Effector memory CD8-positive, alpha-beta T cell (primary cell): ENCODE results near the gene BLTP3A.
"Not testable (repeated sequence)": the region's sequence is repeated elsewhere in the genome, so short reads cannot be mapped to it uniquely, and the experiment has no call there.

Experiments
- ATAC-seq: fragments of 150-1000 bp; cut with Tn5 transposase; replicated peaks from 2 replicates; pipeline ENCODE4 v1.10.0; 2021; ENCODE audit warnings: mild to moderate bottlenecking, moderate library complexity
- DNase-seq, 3 experiments: peaks; one replicate each; pipeline ENCODE4 v3.0.0; 2021
- H3K27ac Mint-ChIP-seq, 2 donors: one replicate each; pipeline ENCODE4 v1.8.0; 2022; ENCODE audit warnings: mild to moderate bottlenecking in 2 of 2, mixed read lengths in 2 of 2, moderate library complexity in 2 of 2
- H3K27me3 Mint-ChIP-seq, 2 donors: one replicate each; pipeline ENCODE4 v1.8.0; 2022; ENCODE audit warnings: mixed read lengths in 2 of 2
- H3K36me3 Mint-ChIP-seq: one replicate; pipeline ENCODE4 v1.8.0; 2022; ENCODE audit warnings: mild to moderate bottlenecking, moderate library complexity, mixed read lengths; ENCODE audit not compliant: insufficient read depth
- H3K4me1 Mint-ChIP-seq, 2 donors: one replicate each; pipeline ENCODE4 v1.8.0; 2022; ENCODE audit warnings: low read depth in 2 of 2, mixed read lengths in 2 of 2
- H3K4me3 Mint-ChIP-seq, 2 donors: one replicate each; pipeline ENCODE4 v1.8.0; 2022; ENCODE audit warnings: mild to moderate bottlenecking in 2 of 2, mixed read lengths in 2 of 2, moderate library complexity in 2 of 2
- H3K9me3 Mint-ChIP-seq, 2 donors: one replicate each; pipeline ENCODE4 v1.8.0; 2022; ENCODE audit warnings: mixed read lengths in 2 of 2

Gene BLTP3A

GRCh38 chr6:34804543-34804942 lies 12.7 kb downstream of the BLTP3A start:
- ATAC-seq (no peak), DNase-seq (no peak)
- H3K4me3 Mint-ChIP-seq: no peak overlapping the region
- H3K9me3 Mint-ChIP-seq: no peaks in the 10 kb centered on the region
- no peaks in the 10 kb centered on the region for H3K36me3 Mint-ChIP-seq
- peaks cover 4 to 5% of the 10 kb centered on the region in 2 donors for H3K4me1 Mint-ChIP-seq
- no peaks in the 10 kb centered on the region for H3K27me3 Mint-ChIP-seq
- H3K27ac Mint-ChIP-seq: peak overlapping the region in 1 of 2 donors; percentile 49

GRCh38 chr6:34805074-34805473 lies 13.2 kb downstream of the BLTP3A start:
- H3K9me3 Mint-ChIP-seq, H3K36me3 Mint-ChIP-seq, H3K27me3 Mint-ChIP-seq, DNase-seq, ATAC-seq, H3K4me3 Mint-ChIP-seq, H3K27ac Mint-ChIP-seq, H3K4me1 Mint-ChIP-seq: not testable (repeated sequence)

- H3K4me1 Mint-ChIP-seq: peaks cover 5 to 6% of the 10 kb centered on the region in 2 donors
- ATAC-seq (no peak), DNase-seq (no peak)
- H3K36me3 Mint-ChIP-seq: no peaks in the 10 kb centered on the region
- H3K9me3 Mint-ChIP-seq: no peaks in the 10 kb centered on the region
- H3K27me3 Mint-ChIP-seq: no peaks in the 10 kb centered on the region
- no peak overlapping the region for H3K27ac Mint-ChIP-seq
- H3K4me3 Mint-ChIP-seq: no peak overlapping the region
Measured at GRCh38 chr6:34806738-34807453, 15.0 kb downstream of the BLTP3A start.

- not testable (repeated sequence) for H3K4me3 Mint-ChIP-seq, H3K9me3 Mint-ChIP-seq, H3K4me1 Mint-ChIP-seq, H3K36me3 Mint-ChIP-seq, ATAC-seq, H3K27me3 Mint-ChIP-seq, H3K27ac Mint-ChIP-seq, DNase-seq
Measured at GRCh38 chr6:34808473-34808872, 16.6 kb downstream of the BLTP3A start.

GRCh38 chr6:34809419-34809818 lies 17.5 kb downstream of the BLTP3A start:
- H3K36me3 Mint-ChIP-seq: not testable (repeated sequence)
- H3K4me1 Mint-ChIP-seq: peaks cover 2 to 11% of the 10 kb centered on the region in 2 donors

GRCh38 chr6:34810017-34810882 lies 18.4 kb downstream of the BLTP3A start:
- no peak for ATAC-seq
- no peaks in the 10 kb centered on the region for H3K27me3 Mint-ChIP-seq
- no peaks in the 10 kb centered on the region for H3K36me3 Mint-ChIP-seq
- no peak for DNase-seq
- no peaks in the 10 kb centered on the region for H3K9me3 Mint-ChIP-seq
- H3K4me3 Mint-ChIP-seq: no peak overlapping the region
- no peak overlapping the region for H3K27ac Mint-ChIP-seq
- H3K4me1 Mint-ChIP-seq: peaks cover 2 to 11% of the 10 kb centered on the region in 2 donors

More at GRCh38 chr6:34809419-34809818, 17.5 kb downstream of the BLTP3A start:
- H3K4me3 Mint-ChIP-seq, H3K27me3 Mint-ChIP-seq, DNase-seq, H3K27ac Mint-ChIP-seq, H3K9me3 Mint-ChIP-seq, ATAC-seq: not testable (repeated sequence)

- peaks cover 2 to 11% of the 10 kb centered on the region in 2 donors for H3K4me1 Mint-ChIP-seq
- no peaks in the 10 kb centered on the region for H3K36me3 Mint-ChIP-seq
- no peaks in the 10 kb centered on the region for H3K27me3 Mint-ChIP-seq
- ATAC-seq (peak; percentile 40), DNase-seq (no peak)
- H3K27ac Mint-ChIP-seq: no peak overlapping the region
- H3K4me3 Mint-ChIP-seq: no peak overlapping the region
- no peaks in the 10 kb centered on the region for H3K9me3 Mint-ChIP-seq
Measured at GRCh38 chr6:34810936-34811632, 19.2 kb downstream of the BLTP3A start.

- H3K27ac Mint-ChIP-seq: no peak overlapping the region
Measured at GRCh38 chr6:34813028-34813713, 21.3 kb downstream of the BLTP3A start.

GRCh38 chr6:34816635-34817301 lies 24.9 kb downstream of the BLTP3A start:
- Mint-ChIP-seq H3K9me3 (no peaks in the 10 kb centered on the region), H3K27me3 (no peaks in the 10 kb centered on the region), H3K4me3 (no peak overlapping the region), H3K36me3 (no peaks in the 10 kb centered on the region), H3K4me1 (peaks cover 4 to 11% of the 10 kb centered on the region in 2 donors), H3K27ac (peak overlapping the region; percentile 55 to 57)
- no peak for ATAC-seq
- DNase-seq: no peak

More at GRCh38 chr6:34813028-34813713, 21.3 kb downstream of the BLTP3A start:
- Mint-ChIP-seq H3K4me1 (peaks cover 0 to 11% of the 10 kb centered on the region in 2 donors), H3K9me3 (no peaks in the 10 kb centered on the region), H3K36me3 (no peaks in the 10 kb centered on the region), H3K4me3 (no peak overlapping the region), H3K27me3 (no peaks in the 10 kb centered on the region)
- DNase-seq: no peak
- no peak for ATAC-seq

GRCh38 chr6:34817446-34817845 lies 25.6 kb downstream of the BLTP3A start:
- no peaks in the 10 kb centered on the region for H3K9me3 Mint-ChIP-seq
- H3K4me1 Mint-ChIP-seq: peaks cover 4 to 11% of the 10 kb centered on the region in 2 donors
- no peaks in the 10 kb centered on the region for H3K27me3 Mint-ChIP-seq
- peaks cover 4% of the 10 kb centered on the region for H3K36me3 Mint-ChIP-seq
- ATAC-seq (no peak), DNase-seq (no peak)
- no peak overlapping the region for H3K4me3 Mint-ChIP-seq
- H3K27ac Mint-ChIP-seq: no peak overlapping the region

- not testable (repeated sequence) for H3K9me3 Mint-ChIP-seq, DNase-seq, ATAC-seq, H3K27me3 Mint-ChIP-seq, H3K4me3 Mint-ChIP-seq, H3K4me1 Mint-ChIP-seq
- Mint-ChIP-seq H3K36me3 (peaks cover 10% of the 10 kb centered on the region), H3K27ac (peak overlapping the region; percentile 44 to 59)
Measured at GRCh38 chr6:34818872-34819570, 27.1 kb downstream of the BLTP3A start.
